ENCODE data around the gene TUBB. TPM values are rescaled to one million over a fixed set of nuclear protein-coding genes. Genes with fewer than 3 reads are reported as not detected.

TUBB gene
- total RNA-seq, 1 donor from 2014 or later, result 1,272 TPM

DNA sequence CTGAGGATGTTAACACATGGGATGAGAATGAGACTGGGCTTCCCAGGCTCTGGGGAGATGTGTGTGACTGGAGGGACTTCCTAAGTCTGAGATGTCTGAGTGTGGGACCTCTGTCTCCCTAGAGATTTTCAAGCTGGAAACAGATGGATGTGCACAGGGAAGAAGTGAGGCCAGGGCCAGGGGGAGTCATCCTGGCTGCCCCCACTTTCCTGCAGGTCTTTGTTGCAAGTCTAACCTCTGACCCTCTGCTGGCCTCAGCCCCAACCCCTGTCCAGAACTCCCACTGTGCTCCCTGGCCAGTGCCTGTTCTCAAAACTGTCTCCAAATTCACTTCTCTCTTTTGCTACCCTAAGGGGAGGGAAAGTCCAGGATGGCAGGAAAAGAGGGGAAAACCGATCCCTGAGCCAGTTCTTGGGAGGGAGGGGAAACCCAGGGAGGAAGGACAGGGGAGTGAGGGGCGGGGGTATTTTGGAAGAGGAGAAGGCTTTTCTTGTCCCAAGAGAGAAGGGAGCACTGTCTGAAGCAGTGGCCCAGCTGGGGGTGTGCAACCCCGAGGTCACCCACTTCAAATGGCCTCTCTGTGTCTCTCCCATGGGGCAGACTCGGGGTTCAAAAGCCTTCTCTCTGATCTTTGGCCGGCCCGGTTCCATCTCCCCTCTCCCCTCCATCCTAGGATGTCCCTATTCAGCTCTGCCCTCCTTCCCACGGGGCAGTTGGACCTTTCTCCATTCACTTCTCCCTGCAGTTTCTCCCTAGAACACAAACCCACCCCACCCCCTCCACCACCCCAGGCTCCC, 36.8 kb upstream of the TUBB start:
- TF ChIP-seq, protein P1, sequence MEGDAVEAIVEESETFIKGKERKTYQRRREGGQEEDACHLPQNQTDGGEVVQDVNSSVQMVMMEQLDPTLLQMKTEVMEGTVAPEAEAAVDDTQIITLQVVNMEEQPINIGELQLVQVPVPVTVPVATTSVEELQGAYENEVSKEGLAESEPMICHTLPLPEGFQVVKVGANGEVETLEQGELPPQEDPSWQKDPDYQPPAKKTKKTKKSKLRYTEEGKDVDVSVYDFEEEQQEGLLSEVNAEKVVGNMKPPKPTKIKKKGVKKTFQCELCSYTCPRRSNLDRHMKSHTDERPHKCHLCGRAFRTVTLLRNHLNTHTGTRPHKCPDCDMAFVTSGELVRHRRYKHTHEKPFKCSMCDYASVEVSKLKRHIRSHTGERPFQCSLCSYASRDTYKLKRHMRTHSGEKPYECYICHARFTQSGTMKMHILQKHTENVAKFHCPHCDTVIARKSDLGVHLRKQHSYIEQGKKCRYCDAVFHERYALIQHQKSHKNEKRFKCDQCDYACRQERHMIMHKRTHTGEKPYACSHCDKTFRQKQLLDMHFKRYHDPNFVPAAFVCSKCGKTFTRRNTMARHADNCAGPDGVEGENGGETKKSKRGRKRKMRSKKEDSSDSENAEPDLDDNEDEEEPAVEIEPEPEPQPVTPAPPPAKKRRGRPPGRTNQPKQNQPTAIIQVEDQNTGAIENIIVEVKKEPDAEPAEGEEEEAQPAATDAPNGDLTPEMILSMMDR (IDR thresholded peaks at IDR 0.05; ENCODE audit: unreplicated experiment), result no peak
- H3K36me3 Mint-ChIP-seq (ENCODE audit: insufficient read depth), result peaks cover 6% of the 10 kb centered on the region
- peak overlapping the region; percentile 37 for H3K27ac Mint-ChIP-seq
- H3K4me3 Mint-ChIP-seq (ENCODE audit: low read depth), result peak overlapping the region; percentile 57
- DNase-seq (ENCODE audit: low spot score, unreplicated experiment), result no peak
- H3K27me3 Mint-ChIP-seq, result no peaks in the 10 kb centered on the region
- H3K9me3 Mint-ChIP-seq (ENCODE audit: low read depth), result no peaks in the 10 kb centered on the region
- peaks cover 39% of the 10 kb centered on the region for H3K4me1 Mint-ChIP-seq (ENCODE audit: low read depth)

DNA sequence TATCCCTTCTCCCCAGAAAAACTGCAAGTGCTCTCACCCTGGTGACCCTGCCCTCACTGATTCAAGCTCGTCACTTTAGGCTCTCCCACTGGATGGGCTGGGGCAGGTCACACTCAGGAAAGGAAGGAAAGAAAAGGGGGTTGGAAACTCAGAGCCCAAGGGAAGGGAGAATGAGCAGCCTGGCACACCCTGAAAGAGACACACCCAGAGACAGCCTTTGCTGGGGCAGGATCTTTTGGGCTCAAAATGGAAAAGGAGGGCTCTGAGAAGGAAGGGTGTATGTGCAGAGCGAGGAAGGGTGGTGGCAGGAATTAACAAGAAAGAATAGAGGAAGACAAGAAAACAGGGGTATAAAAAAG, 36.2 kb upstream of the TUBB start:
- H3K27ac Mint-ChIP-seq, result peak overlapping the region; percentile 75
- DNase-seq (ENCODE audit: low spot score, unreplicated experiment), result no peak
- H3K27me3 Mint-ChIP-seq, result no peaks in the 10 kb centered on the region
- peaks cover 4% of the 10 kb centered on the region for H3K36me3 Mint-ChIP-seq (ENCODE audit: insufficient read depth)
- peak overlapping the region; percentile 57 for H3K4me3 Mint-ChIP-seq (ENCODE audit: low read depth)
- peaks cover 39% of the 10 kb centered on the region for H3K4me1 Mint-ChIP-seq (ENCODE audit: low read depth)
- TF ChIP-seq, protein P1 (IDR thresholded peaks at IDR 0.05; ENCODE audit: unreplicated experiment), result no peak
- no peaks in the 10 kb centered on the region for H3K9me3 Mint-ChIP-seq (ENCODE audit: low read depth)

DNA sequence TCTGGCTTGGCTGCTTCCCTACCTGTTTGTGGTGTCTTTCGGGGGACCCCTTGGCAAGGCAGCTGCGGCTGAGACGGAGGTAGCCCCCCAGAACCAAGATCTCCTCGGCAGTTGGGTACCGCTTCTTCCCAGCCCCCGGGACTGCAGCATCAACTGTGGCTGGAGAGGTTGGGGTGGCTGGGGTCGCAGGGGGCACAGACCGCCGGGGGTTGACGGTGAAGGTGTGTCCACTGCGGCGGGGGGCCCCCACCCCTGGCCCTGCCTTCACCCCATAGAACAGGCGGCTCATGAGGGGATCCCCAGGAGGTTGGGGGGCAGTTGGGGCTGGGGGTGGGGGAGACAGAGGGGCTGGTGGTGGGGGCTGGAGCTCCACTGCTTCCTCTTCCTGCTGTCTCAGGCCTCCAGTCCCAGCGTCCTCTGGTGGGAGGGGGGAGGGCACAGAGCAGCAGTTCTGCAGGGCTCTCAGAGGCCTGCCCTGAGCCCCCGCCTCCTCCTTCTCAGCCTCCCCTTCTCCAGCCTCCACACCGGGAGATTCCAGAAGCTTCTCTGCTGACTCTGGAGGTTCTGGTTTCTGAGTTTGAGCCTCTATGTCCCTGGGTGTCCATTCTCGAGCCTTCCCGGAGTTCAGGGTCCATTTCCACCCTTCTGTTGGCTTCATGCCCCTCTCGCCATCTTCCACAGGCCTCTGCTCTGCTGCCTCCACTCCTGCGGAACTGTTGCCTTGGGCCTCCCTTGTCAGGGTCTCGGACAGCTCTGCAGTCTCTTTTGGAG, 35.6 kb upstream of the TUBB start:
- no peak for DNase-seq (ENCODE audit: low spot score, unreplicated experiment)
- TF ChIP-seq, protein P1 (IDR thresholded peaks at IDR 0.05; ENCODE audit: unreplicated experiment), result no peak
- Mint-ChIP-seq H3K36me3 (ENCODE audit: insufficient read depth) (peaks cover 1% of the 10 kb centered on the region), H3K9me3 (ENCODE audit: low read depth) (no peaks in the 10 kb centered on the region), H3K27me3 (no peaks in the 10 kb centered on the region), H3K27ac (no peak overlapping the region), H3K4me1 (ENCODE audit: low read depth) (peaks cover 43% of the 10 kb centered on the region), H3K4me3 (ENCODE audit: low read depth) (peak overlapping the region; percentile 57)

DNA sequence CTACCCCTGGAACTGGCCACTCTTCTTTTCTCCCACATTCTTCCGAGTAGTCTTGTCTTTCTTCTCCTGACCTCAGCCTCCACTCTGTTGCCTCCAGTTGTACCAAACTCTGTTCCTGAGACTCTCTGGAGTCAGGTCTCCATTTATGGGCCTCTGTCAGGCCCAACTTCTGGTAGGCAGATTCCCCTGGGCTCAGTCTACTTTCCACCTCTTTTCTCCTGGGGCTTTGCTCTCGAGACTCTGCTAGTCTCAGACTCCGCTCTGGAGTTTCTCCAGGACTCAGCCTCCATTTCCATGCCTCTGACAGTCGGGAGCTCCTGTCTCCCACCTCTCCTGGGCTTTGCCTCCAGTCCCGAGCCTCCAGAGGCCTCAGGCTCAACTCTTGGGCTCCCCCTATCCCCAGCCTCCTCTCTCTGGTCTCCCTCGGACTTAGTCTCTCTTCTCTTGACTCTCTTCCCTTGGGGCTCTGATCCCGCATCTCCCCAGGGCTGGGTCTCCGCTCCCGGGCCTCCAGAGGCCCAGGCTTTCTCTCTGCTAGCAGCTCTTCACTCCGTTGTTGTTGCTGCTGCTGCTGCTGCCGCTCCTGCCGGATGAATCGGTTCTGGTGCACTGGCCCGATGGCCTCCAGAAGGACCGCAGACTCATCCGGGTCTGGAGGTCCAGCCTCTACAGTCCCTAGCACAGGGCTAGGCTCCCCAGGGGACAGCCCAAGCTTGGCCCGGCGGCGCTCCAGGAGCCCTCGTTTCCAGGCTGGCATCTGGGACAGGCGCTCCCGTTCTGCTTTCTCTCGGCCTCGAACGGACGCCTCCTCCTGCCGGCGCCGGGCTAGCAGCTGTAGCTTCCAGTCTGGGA, 34.8 kb upstream of the TUBB start:
- Mint-ChIP-seq H3K27ac (no peak overlapping the region), H3K36me3 (ENCODE audit: insufficient read depth) (peaks cover 1% of the 10 kb centered on the region), H3K4me1 (ENCODE audit: low read depth) (peaks cover 47% of the 10 kb centered on the region), H3K4me3 (ENCODE audit: low read depth) (peak overlapping the region; percentile 89), H3K9me3 (ENCODE audit: low read depth) (no peaks in the 10 kb centered on the region), H3K27me3 (no peaks in the 10 kb centered on the region)
- DNase-seq (ENCODE audit: low spot score, unreplicated experiment), result no peak
- TF ChIP-seq, protein P1 (IDR thresholded peaks at IDR 0.05; ENCODE audit: unreplicated experiment), result no peak

Measured in progenitor cell of endocrine pancreas (in vitro differentiated cells).